HG03432 (cell line): ENCODE results near the gene TARS1.

Experiments used
- ATAC-seq: cut with Tn5 transposase; IDR thresholded peaks from one replicate; pipeline ENCODE4 v1.9.1; 2021; ENCODE audit warnings: mild to moderate bottlenecking, moderate library complexity; ENCODE audit not compliant: unreplicated experiment

TARS1 gene

DNA sequence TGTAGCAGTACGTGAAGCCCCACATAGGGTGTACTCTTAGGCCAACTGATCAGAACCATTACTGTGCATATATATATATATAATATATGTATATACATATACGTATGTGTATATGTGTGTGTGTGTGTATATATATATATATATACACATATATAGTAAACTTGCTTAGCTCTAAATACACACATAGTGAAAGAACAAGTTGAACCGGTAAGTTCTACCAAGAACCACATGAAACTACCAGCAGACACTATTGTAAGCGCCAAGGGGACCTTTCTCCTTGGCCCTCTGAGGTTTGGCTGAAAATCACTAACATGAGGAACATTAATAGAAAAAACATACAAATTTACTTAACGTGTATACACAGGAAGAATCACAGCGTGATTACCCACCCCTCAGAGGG lies 1.8 kb upstream of the TARS1 start:
- ATAC-seq, result no peak

GRCh38 chr5:33439905-33440481 lies 772 bp upstream of the TARS1 start:
- no peak for ATAC-seq

DNA sequence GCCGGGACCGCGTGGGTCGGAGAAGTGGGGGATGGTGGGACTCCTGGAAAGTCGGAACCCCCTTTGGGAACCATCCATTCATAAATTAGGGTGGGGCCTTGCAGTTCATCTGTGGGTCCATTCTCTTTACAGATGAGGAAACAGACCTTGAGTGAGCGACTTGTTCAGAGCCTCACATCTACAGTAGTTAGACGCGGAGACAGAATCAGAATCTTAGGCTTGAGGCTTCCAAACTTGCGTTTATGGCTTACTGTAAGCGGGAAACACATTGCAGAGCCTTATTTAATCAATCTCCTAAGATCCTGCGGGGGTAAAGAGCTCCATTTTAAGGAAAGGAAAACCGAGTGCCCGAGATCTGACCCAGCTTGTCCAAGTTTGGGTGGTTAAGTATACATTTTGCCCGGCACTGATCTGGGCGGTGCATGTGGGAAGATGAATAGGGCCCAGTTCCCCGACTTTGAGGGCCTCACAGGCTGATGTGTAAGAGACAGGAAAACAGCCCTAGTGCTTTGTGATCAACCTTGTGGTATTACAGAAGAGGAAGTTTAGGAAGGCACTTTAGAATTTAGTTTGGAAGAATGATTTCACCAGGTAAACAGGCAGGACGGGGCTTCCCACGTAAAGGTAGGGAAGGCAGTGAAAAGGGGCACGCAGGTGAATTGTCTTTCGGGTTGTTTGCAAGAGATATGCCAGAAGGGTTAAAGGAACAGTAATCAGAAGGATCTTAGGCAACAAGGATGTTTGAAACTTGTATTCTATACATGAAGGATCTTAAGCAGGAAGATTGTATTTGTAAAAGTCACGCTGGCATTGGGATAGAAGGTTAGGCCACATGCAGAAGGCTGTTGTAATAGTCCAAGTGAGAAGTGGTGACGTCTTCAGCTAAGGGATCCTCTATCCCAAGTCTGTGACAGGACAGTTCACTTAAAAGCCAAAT lies 744 bp downstream of the TARS1 start:
- peak; percentile 13 for ATAC-seq

- no peak for ATAC-seq
These were observed 3.8 kb downstream of the TARS1 start for GRCh38 chr5:33444542-33444941.

DNA sequence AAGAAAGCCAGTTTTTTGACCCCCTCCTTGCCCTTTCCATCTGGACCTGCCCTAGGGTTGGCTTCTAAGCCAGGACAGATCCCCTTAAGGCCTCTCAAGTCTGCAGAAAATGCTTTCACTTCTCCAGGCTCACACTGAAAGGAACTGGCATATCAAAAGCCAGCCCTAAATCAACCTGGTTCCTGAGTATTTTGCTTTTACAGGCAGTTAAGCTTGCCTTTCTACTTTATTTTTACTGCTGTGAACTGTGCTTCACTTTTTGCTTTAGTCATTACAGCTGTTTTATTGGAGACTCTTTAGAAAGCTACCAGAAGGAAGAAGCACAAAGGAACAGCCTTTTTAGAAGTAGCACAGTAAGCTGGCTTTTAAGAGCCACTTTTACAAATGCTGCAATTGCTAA lies 5.0 kb downstream of the TARS1 start:
- no peak for ATAC-seq

GRCh38 chr5:33448118-33448517 lies 7.4 kb downstream of the TARS1 start:
- no peak for ATAC-seq

DNA sequence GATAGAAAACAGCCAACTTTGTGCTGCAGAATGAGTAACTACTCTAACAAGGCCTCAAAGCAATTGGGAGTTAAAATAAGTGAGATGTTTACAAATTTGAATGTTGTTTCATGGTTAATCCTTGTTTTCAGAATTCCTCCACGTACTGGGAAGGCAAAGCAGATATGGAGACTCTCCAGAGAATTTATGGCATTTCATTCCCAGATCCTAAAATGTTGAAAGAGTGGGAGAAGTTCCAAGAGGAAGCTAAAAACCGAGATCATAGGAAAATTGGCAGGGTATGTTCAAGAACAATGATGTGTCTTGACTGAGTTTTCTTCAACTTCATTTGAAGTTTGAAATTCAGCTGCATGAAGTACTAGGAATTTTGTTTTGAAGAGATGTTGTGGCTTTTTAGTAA lies 16.4 kb downstream of the TARS1 start:
- ATAC-seq, result no peak

GRCh38 chr5:33457817-33458216 lies 17.1 kb downstream of the TARS1 start:
- ATAC-seq, result no peak

GRCh38 chr5:33460210-33460609 lies 19.4 kb downstream of the TARS1 start:
- ATAC-seq, result no peak

GRCh38 chr5:33462456-33462855 lies 21.7 kb downstream of the TARS1 start:
- ATAC-seq, result no peak

DNA sequence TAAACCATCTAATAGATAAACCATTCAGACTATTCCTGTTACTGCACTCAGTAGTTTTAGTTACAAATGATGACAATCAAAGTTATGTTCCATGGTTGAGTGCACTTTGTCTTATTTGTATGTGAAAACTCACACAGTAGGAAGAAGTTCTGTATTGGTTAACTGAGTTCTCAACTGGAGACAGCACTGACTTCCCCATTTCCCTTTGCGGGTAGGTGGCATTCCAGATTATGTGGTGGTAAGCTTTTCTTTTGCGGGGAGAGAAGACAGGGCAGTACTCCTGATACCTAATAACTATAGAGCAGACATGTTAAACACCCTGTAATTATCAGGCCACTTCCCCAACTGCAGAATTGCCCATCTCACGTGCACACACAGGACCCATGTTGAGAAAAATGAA lies 24.4 kb downstream of the TARS1 start:
- no peak for ATAC-seq

GRCh38 chr5:33468775-33469435 lies 28.1 kb downstream of the TARS1 start:
- no peak for ATAC-seq

DNA sequence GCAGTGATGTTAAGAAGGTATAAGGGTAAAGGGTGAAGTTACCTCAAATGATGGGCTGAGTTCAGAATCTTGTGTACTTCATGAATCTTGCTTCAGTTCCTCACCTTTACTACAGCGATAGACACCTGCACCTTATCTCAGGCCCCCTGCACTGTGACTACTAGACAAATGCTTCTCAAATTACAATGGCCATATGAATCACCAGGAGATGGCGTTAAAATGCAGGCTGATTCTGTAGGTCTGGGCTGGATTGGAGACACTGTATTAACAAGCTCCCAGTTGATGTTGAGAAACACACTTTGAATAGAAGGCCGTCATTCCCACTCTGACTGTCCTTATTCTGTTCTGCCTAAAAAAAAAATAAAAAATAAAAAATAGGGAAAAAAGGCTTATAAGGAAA lies 29.8 kb downstream of the TARS1 start:
- no peak for ATAC-seq

- no peak for ATAC-seq
These were observed 32.1 kb downstream of the TARS1 start for GRCh38 chr5:33472805-33473409.

DNA sequence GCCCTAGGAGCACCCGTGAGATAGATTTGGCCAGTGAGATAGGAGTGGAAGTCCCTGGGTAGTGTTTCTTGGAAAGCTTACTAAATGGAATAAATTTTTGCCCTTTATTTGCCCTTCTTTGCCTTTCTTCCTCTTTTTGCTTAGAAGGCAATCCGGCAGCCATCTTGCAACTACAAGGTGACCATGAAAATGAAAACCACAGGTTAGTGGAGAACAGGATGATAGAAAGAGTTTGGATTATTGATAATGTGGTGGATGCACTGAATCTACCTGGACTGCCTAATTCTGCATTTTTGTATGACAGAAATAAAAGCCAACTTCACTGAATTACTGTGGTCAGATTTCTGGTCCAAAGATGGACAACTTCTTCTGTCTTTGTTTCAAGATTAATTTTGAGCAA lies 33.2 kb downstream of the TARS1 start:
- ATAC-seq, result no peak

- ATAC-seq, result no peak
These were observed 34.2 kb downstream of the TARS1 start for GRCh38 chr5:33474931-33475499.

GRCh38 chr5:33475706-33476105 lies 34.9 kb downstream of the TARS1 start:
- ATAC-seq, result no peak

- ATAC-seq, result no peak
These were observed 36.2 kb downstream of the TARS1 start for GRCh38 chr5:33476992-33477391.

DNA sequence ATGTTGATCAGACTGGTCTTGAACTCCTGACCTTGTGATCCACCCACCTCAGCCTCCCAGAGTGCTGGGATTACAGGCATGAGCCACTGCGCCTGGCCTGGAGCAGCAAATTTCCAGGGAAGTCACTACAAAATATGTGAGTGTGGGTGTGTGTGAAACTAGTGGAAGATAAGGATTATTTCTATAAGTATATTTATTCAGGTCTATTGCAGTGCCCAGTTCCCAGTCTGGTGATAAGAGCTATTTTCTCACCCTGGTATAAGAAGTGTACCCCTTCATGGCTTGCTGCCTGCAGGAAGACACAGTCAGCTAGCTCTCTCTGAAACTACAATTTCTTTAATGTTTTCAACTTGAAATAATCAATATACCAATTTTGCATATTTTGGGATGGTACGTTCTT lies 37.1 kb downstream of the TARS1 start:
- ATAC-seq, result no peak

GRCh38 chr5:33479311-33479710 lies 38.5 kb downstream of the TARS1 start:
- ATAC-seq, result no peak

DNA sequence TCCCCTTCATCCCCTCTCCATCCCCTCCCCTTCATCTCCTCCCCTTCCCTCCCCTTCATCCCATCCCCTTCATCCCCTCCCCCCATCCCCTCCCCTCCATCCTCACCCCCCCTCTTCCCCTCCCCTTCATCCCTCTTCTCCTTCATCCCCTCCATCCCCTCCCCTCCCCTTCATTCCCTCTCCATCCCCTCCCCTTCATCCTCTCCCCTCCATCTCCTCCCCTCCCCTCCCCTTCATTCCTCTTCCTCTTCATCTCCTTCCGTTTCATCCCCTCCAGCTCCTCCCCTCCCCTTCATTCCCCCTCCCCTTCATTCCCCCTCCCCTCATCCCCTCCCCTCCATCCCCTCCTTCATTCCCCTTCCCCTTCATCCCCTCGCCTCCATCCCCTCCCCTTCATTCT lies 40.1 kb downstream of the TARS1 start:
- no peak for ATAC-seq
